Measurements from ENCODE around the gene SETBP1. TPM values are rescaled to one million over a fixed set of nuclear protein-coding genes. Genes with fewer than 3 reads are reported as not detected.

SETBP1 gene
- total RNA-seq, 1 experiment from 2014 or later = 0.23 TPM

DNA sequence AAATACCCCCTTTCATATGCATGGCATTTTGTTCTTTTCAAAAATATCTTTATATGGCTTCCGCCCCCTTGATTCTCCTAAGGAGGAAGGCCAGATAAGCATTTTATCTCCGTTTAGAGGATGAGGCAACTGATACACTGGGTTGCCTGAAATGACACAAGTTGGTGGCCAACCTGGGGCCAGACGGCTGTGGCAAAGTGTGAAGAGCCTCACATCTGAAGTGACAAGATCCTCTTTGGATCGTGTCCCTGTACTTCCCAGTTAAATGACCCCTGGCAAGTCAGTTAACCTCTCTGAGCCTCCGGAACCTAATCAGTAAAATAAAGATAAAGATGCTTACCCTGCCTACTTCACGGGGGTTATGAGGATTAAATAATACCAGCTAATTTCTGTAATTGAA lies 4.6 kb downstream of the SETBP1 start:
- H3K4me1 ChIP-seq (ENCODE audit: control insufficient read depth, insufficient read depth, low read length) = no peaks in the 10 kb centered on the region
- intact Hi-C loops (cut with micrococcal nuclease; ENCODE audit: unreplicated experiment) (no loop called here), in situ Hi-C loops (cut with HindIII; ENCODE audit: low pct_unique_long_range_greater_than_20kb, low sequenced_read_pairs) (no loop called here)
- no peak overlapping the region for H3K27ac ChIP-seq (ENCODE audit: low read length)
- H3K27me3 ChIP-seq (ENCODE audit: control insufficient read depth, insufficient read depth, low read length) = peaks cover 2% of the 10 kb centered on the region; the same call in 1 of the 2 replicates
- TF ChIP-seq, protein P1, sequence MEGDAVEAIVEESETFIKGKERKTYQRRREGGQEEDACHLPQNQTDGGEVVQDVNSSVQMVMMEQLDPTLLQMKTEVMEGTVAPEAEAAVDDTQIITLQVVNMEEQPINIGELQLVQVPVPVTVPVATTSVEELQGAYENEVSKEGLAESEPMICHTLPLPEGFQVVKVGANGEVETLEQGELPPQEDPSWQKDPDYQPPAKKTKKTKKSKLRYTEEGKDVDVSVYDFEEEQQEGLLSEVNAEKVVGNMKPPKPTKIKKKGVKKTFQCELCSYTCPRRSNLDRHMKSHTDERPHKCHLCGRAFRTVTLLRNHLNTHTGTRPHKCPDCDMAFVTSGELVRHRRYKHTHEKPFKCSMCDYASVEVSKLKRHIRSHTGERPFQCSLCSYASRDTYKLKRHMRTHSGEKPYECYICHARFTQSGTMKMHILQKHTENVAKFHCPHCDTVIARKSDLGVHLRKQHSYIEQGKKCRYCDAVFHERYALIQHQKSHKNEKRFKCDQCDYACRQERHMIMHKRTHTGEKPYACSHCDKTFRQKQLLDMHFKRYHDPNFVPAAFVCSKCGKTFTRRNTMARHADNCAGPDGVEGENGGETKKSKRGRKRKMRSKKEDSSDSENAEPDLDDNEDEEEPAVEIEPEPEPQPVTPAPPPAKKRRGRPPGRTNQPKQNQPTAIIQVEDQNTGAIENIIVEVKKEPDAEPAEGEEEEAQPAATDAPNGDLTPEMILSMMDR (IDR thresholded peaks at IDR 0.05) = no peak
- TF ChIP-seq REST (IDR thresholded peaks at IDR 0.05; ENCODE audit: insufficient read depth in 1 of 2, low read depth in 2 of 2, low read length in 1 of 2) (no peak), TCF7L2 (IDR thresholded peaks at IDR 0.05; ENCODE audit: low read depth, low read length) (no peak), POLR2AphosphoS5 (IDR thresholded peaks at IDR 0.05; ENCODE audit: low read depth, low read length) (no peak), SIN3A (IDR thresholded peaks at IDR 0.05; ENCODE audit: borderline replicate concordance, insufficient read depth, low read depth, low read length) (no peak)
- CTCF ChIA-PET = no interaction called here
- DNase-seq (ENCODE audit: low read depth, low spot score) (no peak), ATAC-seq (no peak)
- no peaks in the 10 kb centered on the region for H3K36me3 ChIP-seq (ENCODE audit: control insufficient read depth, insufficient read depth, low read length)
- H3K4me3 ChIP-seq (ENCODE audit: low read depth in 2 of 2, low read length in 2 of 2) = no peak overlapping the region
- POLR2A ChIA-PET = no interaction called here
- no peaks in the 10 kb centered on the region for H3K9me3 ChIP-seq (ENCODE audit: control insufficient read depth, insufficient read depth, low read depth, low read length)
- no TSS peak for BruUV-seq (replicated peaks)

- in situ Hi-C loops (cut with HindIII; ENCODE audit: low pct_unique_long_range_greater_than_20kb, low sequenced_read_pairs) (no loop called here), intact Hi-C loops (cut with micrococcal nuclease; ENCODE audit: unreplicated experiment) (no loop called here)
- no TSS peak for BruUV-seq (replicated peaks)
- ChIA-PET CTCF (no interaction called here), POLR2A (no interaction called here)
- ATAC-seq = no peak
- no peaks in the 10 kb centered on the region for H3K9me3 ChIP-seq (ENCODE audit: control insufficient read depth, insufficient read depth, low read depth, low read length)
- H3K4me1 ChIP-seq (ENCODE audit: control insufficient read depth, insufficient read depth, low read length) = no peaks in the 10 kb centered on the region
- no peak overlapping the region for H3K27ac ChIP-seq (ENCODE audit: low read length)
- H3K4me3 ChIP-seq (ENCODE audit: low read depth in 2 of 2, low read length in 2 of 2) = no peak overlapping the region
- no peaks in the 10 kb centered on the region for H3K36me3 ChIP-seq (ENCODE audit: control insufficient read depth, insufficient read depth, low read length)
- peaks cover under 1% of the 10 kb centered on the region; the same call in 1 of the 2 replicates for H3K27me3 ChIP-seq (ENCODE audit: control insufficient read depth, insufficient read depth, low read length)
- DNase-seq (ENCODE audit: low read depth, low spot score) = no peak
- TF ChIP-seq, protein P1 (IDR thresholded peaks at IDR 0.05) = no peak
- TF ChIP-seq TCF7L2 (IDR thresholded peaks at IDR 0.05; ENCODE audit: low read depth, low read length) (no peak), SIN3A (IDR thresholded peaks at IDR 0.05; ENCODE audit: borderline replicate concordance, insufficient read depth, low read depth, low read length) (no peak), REST (IDR thresholded peaks at IDR 0.05; ENCODE audit: insufficient read depth in 1 of 2, low read depth in 2 of 2, low read length in 1 of 2) (no peak), POLR2AphosphoS5 (IDR thresholded peaks at IDR 0.05; ENCODE audit: low read depth, low read length) (no peak)
Observed at GRCh38 chr18:44686156-44686555, 5.5 kb downstream of the SETBP1 start.
